Left ventricle myocardium inferior (tissue), 1 donor: ENCODE measurements around the gene PLEKHB2. TPM values are rescaled to one million over a fixed set of nuclear protein-coding genes. Genes with fewer than 3 reads are reported as not detected.
A peak's percentile ranks its signal among the peaks of the same experiment; 100 is the strongest.
"Not testable (repeated sequence)": the region's sequence is repeated elsewhere in the genome, so short reads cannot be mapped to it uniquely, and the experiment has no call there.

Source experiments
- DNase-seq: peaks from one replicate; pipeline ENCODE4 v3.0.0-alpha.2; 2020
- H3K27ac ChIP-seq: fragments of 200-600 bp; replicated peaks from 2 replicates; pipeline ENCODE4 v1.8.0; 2021
- H3K27me3 ChIP-seq: fragments of 200-600 bp; 2 replicates; pipeline ENCODE4 v1.8.0; 2021; ENCODE audit warnings: low read depth
- H3K36me3 ChIP-seq: fragments of 200-600 bp; 2 replicates; pipeline ENCODE4 v1.8.0; 2021
- H3K4me1 ChIP-seq: fragments of 200-600 bp; 2 replicates; pipeline ENCODE4 v1.8.0; 2021
- H3K4me3 ChIP-seq: fragments of 200-600 bp; 2 replicates; pipeline ENCODE4 v1.8.0; 2021; ENCODE audit warnings: mild to moderate bottlenecking, moderate library complexity
- H3K9me3 ChIP-seq: fragments of 200-600 bp; replicated peaks from 2 replicates; pipeline ENCODE4 v1.8.0; 2021
- intact Hi-C: fragments of 100-400 bp; cut with micrococcal nuclease; formaldehyde crosslinking; loops from one replicate; pipeline ENCODE4 v1.11.0; 2022
- total RNA-seq: library from RNA; stranded (reverse); fragmentation: NEBNext Ultra II Directional; extraction: Animal tissue kit (Norgen Biotek cat#: 25700); gene quantifications from one replicate; pipeline ENCODE4 v1.2.1, GENCODE V29; 2021
- TF ChIP-seq, protein P1 (sequence below): fragments of 200-600 bp; IDR thresholded peaks from 2 replicates; pipeline ENCODE4 v1.8.0; 2021; ENCODE audit warnings: antibody characterized with exemption, mild to moderate bottlenecking, borderline replicate concordance
- donor health status: DM: no; HTN: yes; CAD: no; lungs with severe emphysema.

Gene PLEKHB2
- total RNA-seq, 1 donor from 2014 or later: 42.9 TPM

GRCh38 chr2:131105950-131106801 is 1.0 kb downstream of the PLEKHB2 start:
- Histone ChIP-seq H3K27me3 (no peaks in the 10 kb centered on the region), H3K27ac (peak overlapping the region; percentile 98), H3K36me3 (no peaks in the 10 kb centered on the region), H3K4me3 (peak overlapping the region; percentile 86), H3K4me1 (peaks cover 38% of the 10 kb centered on the region), H3K9me3 (no peaks in the 10 kb centered on the region)
- TF ChIP-seq, protein P1, sequence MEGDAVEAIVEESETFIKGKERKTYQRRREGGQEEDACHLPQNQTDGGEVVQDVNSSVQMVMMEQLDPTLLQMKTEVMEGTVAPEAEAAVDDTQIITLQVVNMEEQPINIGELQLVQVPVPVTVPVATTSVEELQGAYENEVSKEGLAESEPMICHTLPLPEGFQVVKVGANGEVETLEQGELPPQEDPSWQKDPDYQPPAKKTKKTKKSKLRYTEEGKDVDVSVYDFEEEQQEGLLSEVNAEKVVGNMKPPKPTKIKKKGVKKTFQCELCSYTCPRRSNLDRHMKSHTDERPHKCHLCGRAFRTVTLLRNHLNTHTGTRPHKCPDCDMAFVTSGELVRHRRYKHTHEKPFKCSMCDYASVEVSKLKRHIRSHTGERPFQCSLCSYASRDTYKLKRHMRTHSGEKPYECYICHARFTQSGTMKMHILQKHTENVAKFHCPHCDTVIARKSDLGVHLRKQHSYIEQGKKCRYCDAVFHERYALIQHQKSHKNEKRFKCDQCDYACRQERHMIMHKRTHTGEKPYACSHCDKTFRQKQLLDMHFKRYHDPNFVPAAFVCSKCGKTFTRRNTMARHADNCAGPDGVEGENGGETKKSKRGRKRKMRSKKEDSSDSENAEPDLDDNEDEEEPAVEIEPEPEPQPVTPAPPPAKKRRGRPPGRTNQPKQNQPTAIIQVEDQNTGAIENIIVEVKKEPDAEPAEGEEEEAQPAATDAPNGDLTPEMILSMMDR: no peak
- intact Hi-C loops: no loop called here
- DNase-seq: no peak

DNA sequence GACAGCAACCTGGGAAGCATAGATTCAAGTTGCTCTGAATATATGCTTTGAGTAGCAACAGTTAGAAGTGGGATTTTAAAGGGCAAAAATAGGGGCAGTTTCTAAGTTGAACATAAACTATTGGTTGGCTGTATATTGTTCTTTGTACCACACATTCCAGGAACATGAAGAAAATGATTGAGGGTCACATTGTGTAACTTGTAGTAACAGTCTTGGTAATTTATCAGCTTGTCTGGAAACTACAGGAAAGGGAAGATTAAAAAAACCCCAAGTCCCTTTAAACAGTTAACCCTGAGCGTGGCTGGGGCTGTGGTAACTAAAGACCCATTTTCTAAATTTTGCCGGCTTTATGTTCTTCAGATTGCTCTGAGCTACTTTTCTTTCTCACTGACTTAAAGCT is 7.4 kb downstream of the PLEKHB2 start:
- peaks cover 53% of the 10 kb centered on the region for H3K4me1 ChIP-seq
- H3K27me3 ChIP-seq: no peaks in the 10 kb centered on the region
- no peak overlapping the region for H3K27ac ChIP-seq
- H3K4me3 ChIP-seq: no peak overlapping the region
- H3K9me3 ChIP-seq: no peaks in the 10 kb centered on the region
- TF ChIP-seq, protein P1: no peak
- DNase-seq: no peak
- no peaks in the 10 kb centered on the region for H3K36me3 ChIP-seq
- intact Hi-C loops: no loop called here

- no peak overlapping the region for H3K27ac ChIP-seq
- intact Hi-C loops: no loop called here
- H3K4me1 ChIP-seq: peaks cover 48% of the 10 kb centered on the region
- no peak overlapping the region for H3K4me3 ChIP-seq
- TF ChIP-seq, protein P1: no peak
- H3K27me3 ChIP-seq: no peaks in the 10 kb centered on the region
- H3K36me3 ChIP-seq: no peaks in the 10 kb centered on the region
- H3K9me3 ChIP-seq: no peaks in the 10 kb centered on the region
- DNase-seq: no peak
Observed at GRCh38 chr2:131113566-131114227, 8.6 kb downstream of the PLEKHB2 start.

- peaks cover 48% of the 10 kb centered on the region for H3K4me1 ChIP-seq
- H3K9me3 ChIP-seq, DNase-seq, H3K27me3 ChIP-seq, intact Hi-C loops, H3K4me3 ChIP-seq, H3K27ac ChIP-seq, H3K36me3 ChIP-seq: not testable (repeated sequence)
Observed at GRCh38 chr2:131114950-131115349, 9.8 kb downstream of the PLEKHB2 start.

DNA sequence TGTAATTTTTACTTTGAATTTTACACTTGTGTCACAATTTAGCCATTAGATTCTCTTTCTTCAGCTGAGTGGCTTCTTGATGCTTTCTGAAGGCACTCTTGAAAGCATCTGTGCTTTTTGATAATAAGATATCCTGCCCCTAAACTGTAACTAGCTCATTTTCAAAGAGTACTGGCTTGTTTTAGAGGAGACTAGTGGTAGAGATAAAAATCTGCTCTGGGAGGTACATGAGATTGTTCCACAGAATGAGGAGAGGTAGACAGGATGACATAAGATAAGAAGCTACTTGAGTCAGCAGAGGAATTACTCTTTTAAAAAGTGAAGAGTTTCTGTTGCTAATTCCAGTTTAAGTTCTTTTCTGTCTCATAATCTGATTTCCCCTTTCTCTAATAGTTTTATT is 10.6 kb downstream of the PLEKHB2 start:
- H3K36me3 ChIP-seq: no peaks in the 10 kb centered on the region
- TF ChIP-seq, protein P1: no peak

More for the DNA sequence above, 10.6 kb downstream of the PLEKHB2 start:
- H3K27me3 ChIP-seq: no peaks in the 10 kb centered on the region
- H3K4me1 ChIP-seq: peaks cover 48% of the 10 kb centered on the region
- intact Hi-C loops: no loop called here
- no peaks in the 10 kb centered on the region for H3K9me3 ChIP-seq
- no peak overlapping the region for H3K27ac ChIP-seq
- no peak overlapping the region for H3K4me3 ChIP-seq
- no peak for DNase-seq
